HuH-7.5 (cell line): ENCODE measurements around the gene C5orf63.
A peak's percentile ranks its signal among the peaks of the same experiment; 100 is the strongest.
"Not testable (repeated sequence)": the region's sequence is repeated elsewhere in the genome, so short reads cannot be mapped to it uniquely, and the experiment has no call there.

Source experiments
- DNase-seq: peaks from one replicate; pipeline ENCODE4 v3.0.0; 2011; ENCODE audit warnings: low spot score

The C5orf63 gene

GRCh38 chr5:127008300-127008975, 64.9 kb downstream of the C5orf63 start:
- DNase-seq: no peak

- DNase-seq: no peak
Observed at GRCh38 chr5:127007522-127007921, 65.8 kb downstream of the C5orf63 start.

- no peak for DNase-seq
Observed at GRCh38 chr5:127006744-127007143, 66.6 kb downstream of the C5orf63 start.

- DNase-seq: not testable (repeated sequence)
Observed at GRCh38 chr5:127005282-127005681, 68.0 kb downstream of the C5orf63 start.

GRCh38 chr5:127004721-127005120, 68.6 kb downstream of the C5orf63 start:
- DNase-seq: no peak

- DNase-seq: peak; percentile 28
Observed at GRCh38 chr5:127003798-127004495, 69.4 kb downstream of the C5orf63 start.

- no peak for DNase-seq
Observed at GRCh38 chr5:127002390-127002789, 70.9 kb downstream of the C5orf63 start.

GRCh38 chr5:127001621-127002296, 71.5 kb downstream of the C5orf63 start:
- DNase-seq: no peak
